Activated CD4-positive, alpha-beta T cell treated with anti-CD3 and anti-CD28 coated beads, Interleukin-2, amount 50 U/mL, for 1 hour (primary cell): ENCODE results near the gene PCED1B.
"Not testable (repeated sequence)": the region's sequence is repeated elsewhere in the genome, so short reads cannot be mapped to it uniquely, and the experiment has no call there.

Source experiments
- DNase-seq: peaks from one replicate; pipeline ENCODE4 v3.0.0-alpha.2; 2020

Gene PCED1B

DNA sequence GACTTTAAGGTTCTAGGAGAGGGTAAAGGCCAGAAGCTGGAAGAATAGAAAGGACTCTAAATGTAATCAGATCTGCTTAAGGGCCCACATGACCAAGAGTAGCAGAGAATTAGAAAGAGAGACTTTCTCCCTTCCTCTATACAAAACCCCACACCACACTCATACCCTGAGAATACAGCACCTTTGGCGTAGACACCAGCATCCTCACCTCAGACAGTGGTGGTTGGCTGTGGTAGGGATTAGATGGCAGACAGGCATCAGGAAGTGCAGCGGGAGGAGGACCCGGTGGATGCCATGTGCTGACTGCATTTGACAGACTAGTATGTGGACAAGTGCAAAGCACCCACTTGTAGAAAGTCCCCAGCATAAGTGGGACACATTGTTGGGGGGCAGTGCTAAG, 98.6 kb downstream of the PCED1B start:
- DNase-seq: no peak

DNA sequence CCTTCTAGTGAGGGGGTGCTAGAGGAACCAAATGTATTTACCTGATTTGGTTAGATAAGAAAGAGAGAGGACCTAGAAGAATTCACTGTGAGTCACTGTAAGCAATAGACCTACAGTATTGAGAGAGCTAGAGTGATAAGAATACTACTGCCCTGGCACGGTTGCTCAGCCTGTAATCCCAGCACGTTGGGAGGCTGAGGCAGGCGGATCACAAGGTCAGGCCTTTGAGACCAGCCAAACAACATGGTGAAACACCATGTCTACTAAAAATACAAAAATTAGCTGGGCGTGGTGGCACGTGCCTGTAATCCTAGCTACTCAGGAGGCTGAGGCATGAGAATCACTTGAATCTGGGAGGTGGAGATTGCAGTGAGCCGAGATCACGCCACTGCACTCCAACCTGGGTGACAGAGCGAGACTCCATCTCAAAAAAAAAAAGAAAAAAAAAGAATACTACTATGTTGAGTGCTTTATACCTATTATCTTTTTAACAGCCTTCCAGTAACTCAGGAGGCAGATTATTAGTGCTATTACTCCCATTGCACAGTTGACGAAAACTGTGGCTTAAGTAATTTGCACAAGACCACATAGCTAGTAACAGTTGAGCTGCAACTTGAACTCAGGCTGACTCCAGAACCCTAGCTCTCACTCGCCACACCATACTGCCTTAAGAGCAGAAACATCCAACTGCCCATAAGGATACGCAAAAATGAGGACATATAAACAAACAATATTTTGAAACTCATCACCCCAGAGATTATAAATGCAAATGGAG, 102.9 kb downstream of the PCED1B start:
- not testable (repeated sequence) for DNase-seq

DNA sequence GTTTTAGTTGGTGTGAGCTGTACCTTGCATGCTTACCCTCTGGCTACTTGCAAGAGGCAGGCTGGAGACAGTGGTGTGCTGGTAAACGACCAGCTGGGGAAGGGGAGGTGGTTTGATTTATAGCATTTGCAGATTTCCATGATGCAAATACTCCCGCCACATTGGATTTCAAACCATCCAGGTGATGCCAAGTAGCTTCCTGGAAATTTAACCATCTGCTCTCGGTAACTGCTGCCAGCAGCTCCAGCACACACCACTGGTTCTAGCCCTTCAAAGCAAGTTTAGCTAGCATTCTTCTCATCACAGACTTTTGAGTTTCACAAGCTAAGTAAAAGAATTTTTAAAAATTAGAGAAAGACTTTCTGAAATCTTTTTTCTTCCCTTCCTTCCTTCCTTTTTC, 104.8 kb downstream of the PCED1B start:
- no peak for DNase-seq

DNA sequence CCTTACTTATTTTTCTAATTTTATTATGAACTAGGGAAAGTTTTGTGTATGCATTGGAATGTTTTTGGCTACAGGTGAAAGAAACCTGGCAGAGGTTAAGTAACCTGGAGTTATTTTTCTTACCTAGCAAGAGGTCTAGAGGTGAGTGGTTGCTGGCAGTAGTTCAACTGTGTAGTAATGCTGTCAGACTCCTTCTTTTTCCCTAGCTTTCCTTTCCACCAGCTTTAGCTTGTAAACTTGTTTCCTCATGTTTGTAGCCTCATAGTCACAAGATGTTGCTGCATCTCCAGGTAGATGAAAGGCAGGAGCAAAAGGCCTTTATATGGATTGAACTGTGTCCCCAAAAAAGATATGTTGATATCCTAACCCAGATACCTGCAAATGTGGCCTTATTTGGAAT, 105.4 kb downstream of the PCED1B start:
- DNase-seq: no peak

DNA sequence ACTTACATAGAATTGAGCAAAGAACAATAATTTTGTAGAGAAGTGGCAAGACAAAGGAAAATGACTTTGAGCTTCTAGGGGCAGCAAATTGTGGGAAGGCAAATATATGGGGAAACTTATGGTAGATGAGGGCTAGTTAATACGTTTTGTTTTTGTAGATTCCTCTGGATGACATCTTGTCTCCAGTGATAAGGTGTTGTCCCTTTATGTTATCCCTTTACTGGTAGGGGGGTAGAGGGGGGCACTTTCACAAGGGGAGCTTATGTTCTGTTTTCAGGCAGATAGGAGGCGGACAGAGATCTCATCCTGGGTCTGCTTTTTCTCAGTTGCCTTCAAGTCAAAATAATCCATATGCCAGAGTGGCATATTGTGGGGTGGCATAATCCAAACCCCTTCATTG, 106.8 kb downstream of the PCED1B start:
- DNase-seq: no peak

DNA sequence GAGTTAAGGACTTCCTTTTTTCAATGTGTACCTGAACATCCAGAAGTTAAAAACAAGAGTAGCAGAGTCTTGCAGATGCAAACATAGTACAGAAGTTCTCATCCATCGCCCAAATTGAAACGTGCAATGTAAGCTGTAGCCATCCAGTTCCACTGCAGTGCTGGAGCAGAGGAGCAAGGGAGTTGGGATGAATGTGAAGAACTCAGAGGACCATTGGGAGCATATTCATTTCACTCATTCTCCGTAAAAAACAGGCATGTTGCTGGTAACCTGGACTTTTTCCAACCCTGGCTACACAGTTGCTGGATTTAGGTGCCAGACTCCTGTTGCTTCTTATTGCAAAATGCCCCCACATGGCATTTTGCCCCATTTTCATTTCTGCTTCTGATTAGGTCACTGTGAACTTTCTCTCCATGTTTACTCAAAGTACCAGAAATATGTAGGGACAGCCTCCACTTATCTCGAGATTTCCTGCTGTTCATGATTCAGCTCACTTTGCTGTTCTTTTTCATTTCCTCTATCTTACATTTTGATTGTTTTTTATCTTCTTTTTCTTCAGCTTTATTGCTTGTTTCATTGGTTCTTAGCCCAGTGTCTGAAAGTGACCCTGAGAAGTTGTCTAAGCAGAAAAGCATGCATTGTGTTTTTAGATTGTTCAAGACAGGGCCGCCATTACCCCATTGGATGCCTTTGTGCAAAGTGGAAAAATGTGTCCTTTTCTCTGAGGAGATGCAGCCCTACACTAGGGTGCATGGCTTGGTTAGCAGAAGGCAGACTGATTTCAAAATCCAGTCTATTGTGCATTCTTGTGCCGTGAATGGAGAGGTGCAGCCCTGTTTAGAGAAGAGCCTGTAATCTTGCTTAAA, 109.4 kb downstream of the PCED1B start:
- no peak for DNase-seq

DNA sequence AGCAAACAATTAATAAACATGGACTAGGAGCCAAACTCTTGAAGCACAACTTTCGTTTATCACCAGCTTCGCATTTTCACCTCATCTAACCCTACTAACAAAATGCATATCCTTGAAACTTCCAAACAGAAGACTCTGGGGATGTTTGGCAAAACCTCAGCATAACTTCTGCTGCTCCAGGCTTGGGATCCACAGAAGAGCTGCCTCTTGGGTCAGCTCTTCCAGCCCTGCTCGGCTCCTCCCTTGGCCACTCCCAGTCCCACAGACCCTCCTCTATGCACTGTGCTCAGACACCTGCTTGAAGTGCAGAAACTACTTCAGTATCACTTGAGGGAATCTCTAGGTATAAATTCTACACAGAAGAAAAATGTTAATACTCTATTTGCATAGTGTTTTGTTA, 110.3 kb downstream of the PCED1B start:
- DNase-seq: no peak

DNA sequence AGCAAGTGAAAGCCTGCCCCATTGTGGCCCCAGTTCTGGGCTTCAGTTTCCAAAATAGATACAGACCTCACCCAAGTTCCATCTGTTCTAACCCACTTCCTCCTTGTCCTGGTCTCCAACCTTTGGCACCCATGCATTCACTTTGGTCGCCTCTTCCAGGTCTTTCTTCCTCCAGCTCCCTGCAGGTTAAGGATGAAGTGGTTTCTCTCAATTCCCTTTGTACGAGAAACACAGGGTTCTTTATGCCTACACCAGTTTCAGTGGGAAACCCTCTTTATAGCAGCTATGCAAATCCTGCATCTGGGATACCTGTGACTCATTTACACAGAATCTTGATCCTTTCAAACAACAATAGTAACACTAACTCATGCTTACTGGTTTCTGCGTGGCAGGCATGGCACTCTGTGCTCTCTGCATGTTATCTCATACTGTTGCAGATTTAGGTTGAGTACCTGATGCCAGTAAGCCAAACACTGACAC, 110.9 kb downstream of the PCED1B start:
- no peak for DNase-seq

DNA sequence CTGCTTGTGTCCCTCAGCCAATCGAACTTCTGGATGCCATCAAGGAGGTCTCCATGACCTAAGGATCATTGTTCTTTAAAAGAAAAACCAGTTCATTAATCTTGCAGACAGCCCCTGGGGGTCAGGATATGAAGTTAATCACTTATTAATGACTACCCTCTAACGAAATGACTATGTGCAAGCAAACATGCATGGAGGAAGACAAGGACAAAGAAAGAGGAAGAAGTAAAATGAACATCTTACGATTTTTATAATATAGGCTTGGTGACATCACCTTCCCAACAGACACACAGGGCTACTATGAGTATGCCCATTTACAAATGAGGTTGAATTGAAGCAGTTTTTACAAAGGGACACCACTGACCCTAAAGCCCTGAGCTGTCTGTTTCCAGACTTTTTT, 111.5 kb downstream of the PCED1B start:
- no peak for DNase-seq

DNA sequence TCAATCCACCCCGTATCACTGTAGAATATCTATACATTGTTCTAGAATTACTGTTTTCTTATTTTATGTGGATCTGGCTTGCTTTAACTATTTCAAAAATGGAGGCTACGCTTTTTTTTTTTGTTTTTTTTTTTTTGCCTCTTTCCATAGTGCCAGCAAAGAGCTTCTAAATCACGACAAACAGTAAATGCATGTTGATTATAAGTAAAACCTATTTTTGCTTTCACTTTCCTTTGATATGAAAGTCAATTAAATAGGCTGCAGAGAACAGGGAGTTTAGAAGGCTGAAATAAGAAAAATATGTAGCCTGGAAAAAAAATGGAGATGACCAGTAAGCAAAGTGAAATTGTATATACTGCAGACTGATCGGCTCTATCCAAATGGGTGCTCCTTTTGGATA, 112.6 kb downstream of the PCED1B start:
- no peak for DNase-seq

DNA sequence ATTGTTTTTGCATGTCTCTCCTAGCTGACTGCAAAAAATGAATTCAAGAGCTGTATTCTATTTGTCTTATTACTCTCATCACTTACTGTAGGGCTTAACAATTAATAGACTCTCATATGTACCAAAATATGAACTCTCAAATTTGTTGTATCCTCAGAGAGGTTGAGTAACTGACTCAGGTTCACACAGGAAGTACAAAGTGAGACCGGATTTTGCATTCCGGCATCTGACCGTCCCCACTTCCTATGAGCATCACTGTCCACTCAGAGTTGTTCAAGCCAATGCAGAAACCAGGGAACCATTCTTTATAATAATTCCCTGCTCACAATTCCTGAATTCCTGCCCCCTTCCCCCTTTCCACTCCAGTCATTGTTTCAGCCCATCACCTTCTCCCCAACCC, 113.6 kb downstream of the PCED1B start:
- DNase-seq: no peak

DNA sequence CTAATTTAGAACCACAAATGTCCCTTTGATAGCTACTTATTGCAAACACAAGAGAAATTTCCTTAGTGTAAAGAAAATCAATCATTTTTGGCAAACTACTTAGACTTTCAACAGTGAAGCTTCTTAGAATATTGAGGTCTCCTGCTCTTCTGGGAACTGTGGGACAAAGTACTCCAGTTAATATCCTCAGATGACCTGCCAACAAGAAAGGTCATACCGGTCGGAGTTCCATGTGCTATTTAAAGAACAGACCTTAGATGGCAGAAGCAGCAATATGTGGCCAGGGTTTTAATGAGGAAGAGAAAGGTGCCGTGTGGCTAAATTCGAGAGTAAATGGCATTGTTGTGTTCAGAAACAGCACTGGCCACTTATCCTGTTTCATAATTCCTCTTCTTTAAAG, 115.1 kb downstream of the PCED1B start:
- no peak for DNase-seq

DNA sequence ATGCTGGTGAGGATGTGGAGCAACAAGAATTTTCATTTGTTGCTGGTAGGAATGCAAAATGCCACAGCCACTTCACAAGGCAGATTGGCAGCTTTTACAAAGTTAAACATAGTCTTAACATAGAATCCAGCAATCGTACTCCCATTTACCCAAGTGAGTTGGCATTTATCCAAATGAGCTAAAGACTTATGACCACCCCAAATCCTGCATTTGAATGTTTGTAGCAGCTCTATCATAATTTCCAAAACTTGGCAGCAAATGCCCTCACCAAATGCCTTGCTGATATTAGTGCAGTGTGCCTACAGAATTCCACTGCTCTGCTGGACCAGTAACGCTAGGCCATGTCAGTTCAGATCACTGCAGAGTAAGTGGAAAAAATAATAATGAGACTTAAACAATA, 121.0 kb downstream of the PCED1B start:
- DNase-seq: no peak

DNA sequence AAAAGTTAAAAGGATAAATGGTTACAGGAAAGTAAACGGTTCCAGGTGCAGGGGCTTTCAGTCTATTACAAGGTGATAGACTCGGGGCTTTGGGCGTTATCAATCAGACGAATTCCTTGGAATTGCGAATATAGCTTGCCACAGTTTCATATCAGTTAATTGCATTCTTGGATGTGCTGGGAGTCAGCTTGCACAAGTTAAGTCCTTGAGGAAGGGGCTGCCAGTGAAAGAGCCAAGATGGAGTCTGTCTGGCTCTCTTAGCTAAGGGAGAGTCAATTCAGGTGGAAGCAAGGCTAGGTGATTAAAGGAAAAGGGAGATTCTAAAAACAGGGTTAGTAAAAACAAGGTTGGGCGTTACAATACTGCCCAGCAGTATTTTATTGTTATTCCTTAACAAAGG, 121.8 kb downstream of the PCED1B start:
- DNase-seq: not testable (repeated sequence)

DNA sequence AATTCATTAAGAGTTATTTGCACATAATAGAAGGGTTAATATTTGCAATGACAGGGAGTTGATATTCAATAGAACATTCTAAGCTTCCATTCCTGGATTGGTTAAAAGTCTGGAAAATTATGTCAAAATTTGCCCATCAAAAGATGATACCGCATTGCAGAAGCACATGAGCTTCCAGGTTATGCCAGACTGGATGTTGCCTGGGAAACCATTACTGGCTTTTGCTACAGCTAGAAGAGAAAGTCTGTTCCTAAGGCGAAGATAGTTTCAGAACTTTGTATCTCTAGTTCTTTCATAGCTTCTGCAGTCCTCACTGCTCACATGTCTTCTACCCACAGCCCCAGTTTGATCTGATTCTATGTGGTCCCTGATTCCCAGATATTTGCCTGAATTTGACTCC, 122.8 kb downstream of the PCED1B start:
- no peak for DNase-seq

DNA sequence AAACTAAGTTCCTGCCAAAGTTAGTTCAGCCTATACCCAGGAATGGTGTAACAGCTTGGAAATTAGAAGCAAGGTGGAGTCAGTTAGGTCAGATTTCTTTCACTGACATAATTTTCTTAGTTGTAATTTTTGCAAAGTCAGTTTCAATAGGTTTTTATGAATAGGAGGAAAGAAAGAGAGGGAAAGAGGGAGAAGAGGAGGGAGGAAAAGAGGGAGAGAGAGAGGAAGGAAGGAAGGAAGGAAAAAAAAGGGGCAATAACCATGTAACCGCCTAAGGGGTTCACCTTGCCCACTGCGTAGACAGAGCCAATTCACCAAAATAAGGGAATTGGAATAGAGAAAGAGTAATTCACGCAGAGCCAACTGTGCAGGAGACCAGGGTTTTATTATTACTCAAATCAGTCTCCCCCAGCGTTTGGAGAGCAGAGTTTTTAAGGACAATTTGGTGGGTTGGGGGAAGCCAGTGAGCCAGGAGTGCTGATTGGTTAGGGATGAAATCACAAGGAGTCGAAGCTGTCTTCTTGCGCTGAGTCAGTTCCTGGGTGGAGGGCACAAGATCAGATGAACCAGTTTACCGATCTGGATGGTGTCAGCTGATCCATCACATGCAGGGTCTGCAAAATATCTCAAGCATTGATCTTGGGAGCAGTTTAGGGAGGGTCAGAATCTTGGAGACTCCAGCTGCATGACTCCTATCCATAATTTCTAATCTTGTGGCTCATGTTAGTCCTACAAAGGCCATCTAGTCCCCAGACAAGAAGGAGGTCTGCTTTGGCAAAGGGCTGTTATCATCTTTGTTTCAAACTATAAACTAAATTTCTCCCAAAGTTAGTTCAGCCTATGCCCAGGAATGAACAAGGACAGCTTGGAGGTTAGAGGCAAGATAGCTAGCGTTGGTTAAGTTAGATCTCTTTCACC, 126.4 kb downstream of the PCED1B start:
- DNase-seq: no peak

DNA sequence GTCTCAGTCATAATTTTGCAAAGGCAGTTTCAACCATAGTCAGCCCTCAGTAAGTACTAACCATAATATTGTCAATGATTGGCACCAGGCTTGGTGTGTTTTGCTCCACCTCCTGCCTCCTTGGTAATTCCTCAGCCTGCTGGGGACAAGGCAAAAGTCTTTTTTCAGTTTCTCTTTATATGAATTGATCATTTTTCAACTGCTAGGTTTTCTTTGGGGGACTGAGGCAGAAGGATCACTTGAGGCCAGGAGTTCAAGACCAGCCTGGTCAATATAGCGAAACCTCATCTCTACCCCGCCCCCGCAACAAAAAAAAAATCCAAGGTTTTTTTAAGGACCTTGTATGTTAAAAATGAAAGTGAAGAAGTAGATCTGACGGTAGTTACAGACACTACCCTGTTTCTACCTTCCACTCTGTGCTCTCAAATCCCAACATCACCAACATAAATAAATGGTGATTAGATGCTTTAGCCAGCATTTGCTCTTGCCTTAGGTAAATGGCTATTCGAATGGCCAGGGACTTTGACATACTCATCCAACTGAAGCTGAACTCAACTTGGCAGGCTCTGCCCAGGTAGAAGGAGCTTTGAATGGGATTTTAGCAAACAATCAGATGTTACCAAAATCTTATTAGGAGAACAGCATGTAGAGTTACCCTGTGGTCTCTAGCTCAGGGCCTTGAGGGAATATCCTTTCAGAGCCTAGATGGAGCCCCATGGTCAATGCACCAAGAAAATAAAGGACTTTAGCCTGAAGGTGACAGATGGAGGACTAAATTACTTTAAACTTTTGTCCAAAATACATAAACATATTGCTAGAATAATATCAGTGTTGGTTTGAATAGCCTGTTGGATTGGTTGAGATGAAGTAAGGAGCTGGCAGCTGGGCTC, 127.3 kb downstream of the PCED1B start:
- DNase-seq: no peak

DNA sequence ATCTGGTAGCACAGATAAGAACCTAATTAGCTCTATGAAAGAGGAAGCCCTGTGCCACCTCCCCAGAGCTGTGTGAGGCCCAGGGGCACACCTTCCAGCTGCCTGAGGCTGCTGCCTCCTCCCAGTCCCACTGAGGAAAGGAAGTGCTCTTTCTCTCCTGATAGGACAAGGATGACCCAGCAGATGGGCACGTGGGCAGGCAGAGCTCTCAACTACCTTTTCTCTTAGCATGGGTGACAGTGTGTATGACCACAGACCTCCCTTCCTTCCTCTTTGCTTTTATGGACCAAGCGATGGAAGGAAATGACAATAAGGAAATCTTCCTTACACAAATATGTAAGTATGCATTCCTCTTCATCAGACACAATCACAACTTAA, 127.9 kb downstream of the PCED1B start:
- no peak for DNase-seq

DNA sequence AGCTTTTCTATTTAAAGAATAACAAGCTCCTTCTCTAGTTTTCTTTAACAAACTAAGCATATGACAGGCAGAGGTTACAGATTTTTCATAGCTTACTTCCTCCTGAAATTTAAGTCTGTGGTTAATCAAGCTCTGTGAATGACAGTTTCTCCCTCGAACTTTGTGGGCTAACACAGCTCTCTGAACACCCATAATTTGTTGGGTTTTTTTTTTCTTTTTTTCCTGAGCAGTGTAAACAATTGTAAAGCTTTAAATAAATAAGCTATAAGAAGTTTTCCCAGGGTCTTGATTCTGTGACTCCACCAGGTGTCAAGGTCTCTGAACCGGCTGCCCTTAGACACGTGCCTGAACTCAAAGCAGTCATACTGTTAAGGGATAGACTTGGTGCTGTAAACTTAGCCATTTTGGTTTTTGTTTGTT, 128.4 kb downstream of the PCED1B start:
- DNase-seq: no peak

DNA sequence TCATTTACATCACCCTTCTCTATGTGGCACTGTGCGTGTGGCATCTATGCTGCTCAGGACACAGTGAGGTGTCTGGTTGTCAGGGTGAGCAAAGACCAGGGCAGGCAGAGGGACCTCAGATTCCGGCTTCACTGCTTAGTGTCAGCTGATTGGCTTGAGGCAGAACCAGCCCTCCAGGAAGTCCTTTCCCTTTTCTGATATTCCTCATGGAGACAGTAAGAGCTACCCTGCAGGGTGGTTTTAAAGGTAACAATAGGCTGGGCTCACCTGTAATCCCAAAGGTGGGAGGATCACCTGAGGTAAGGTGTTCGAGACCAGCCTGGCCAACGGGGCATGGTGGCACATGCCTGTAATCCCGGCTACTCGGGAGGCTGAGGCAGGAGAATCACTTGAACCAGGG, 129.6 kb downstream of the PCED1B start:
- DNase-seq: no peak

DNA sequence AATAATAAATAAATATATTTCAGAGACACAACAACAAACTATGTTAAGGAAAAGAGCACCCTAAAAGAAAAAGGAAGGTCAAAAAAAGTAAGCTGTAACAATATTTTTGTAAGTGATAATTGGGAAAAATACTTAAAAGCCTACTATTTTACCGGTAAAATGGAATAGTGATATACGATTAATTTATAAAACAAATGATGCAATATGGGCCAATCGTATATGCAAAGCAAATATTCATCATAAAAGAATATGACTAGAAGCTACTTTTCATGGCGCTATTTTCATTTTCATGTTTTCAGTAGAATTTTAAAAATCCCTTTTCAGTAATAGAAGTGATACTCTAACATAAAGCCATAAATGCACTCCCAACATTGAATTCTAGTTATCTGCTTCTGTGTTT, 131.4 kb downstream of the PCED1B start:
- DNase-seq: no peak

DNA sequence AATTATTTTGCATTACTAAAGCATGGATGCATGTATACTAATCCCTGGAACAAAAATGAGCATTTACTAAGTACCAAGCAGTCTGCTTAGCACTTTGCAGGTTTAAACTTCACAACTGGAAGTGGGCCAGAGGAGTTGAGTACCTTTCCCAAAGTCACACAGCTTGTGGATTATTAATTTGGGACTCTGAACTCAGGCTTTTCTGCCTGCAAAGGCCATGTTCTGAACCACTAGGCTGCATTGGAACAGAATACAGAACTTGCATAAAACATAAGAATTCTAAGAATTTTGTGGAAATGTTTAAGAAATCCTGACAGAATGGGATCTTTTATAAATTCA, 133.2 kb downstream of the PCED1B start:
- no peak for DNase-seq
